ENCODE measurements around the gene SEZ6L. TPM values are rescaled to one million over a fixed set of nuclear protein-coding genes. Genes with fewer than 3 reads are reported as not detected.

SEZ6L gene
- total RNA-seq, 2 experiments from 2014 or later: 0.05 TPM; not detected in 1

GRCh38 chr22:26292667-26292995, 123.4 kb downstream of the SEZ6L start:
- H3K27ac Mint-ChIP-seq: no peak overlapping the region
- TF ChIP-seq CTCF (IDR thresholded peaks at IDR 0.05): no peak
- no peaks in the 10 kb centered on the region for H3K36me3 ChIP-seq (ENCODE audit: insufficient read depth, low read length)
- H3K36me3 Mint-ChIP-seq (ENCODE audit: low read depth): no peaks in the 10 kb centered on the region
- CTCF ChIA-PET: no interaction called here
- H3K4me3 Mint-ChIP-seq: no peak overlapping the region
- no peak for ATAC-seq (ENCODE audit: poor library complexity)
- POLR2A ChIA-PET: no interaction called here
- no peak overlapping the region for H3K4me3 ChIP-seq (ENCODE audit: low read length)
- no peaks in the 10 kb centered on the region for H3K9me3 Mint-ChIP-seq
- H3K27ac ChIP-seq (ENCODE audit: low read depth in 1 of 2, low read length in 2 of 2): no peak overlapping the region
- H3K27me3 Mint-ChIP-seq: peaks cover 18% of the 10 kb centered on the region
- H3K4me1 ChIP-seq (ENCODE audit: insufficient read depth, low read length): peaks cover 12% of the 10 kb centered on the region
- no peak for DNase-seq
- intact Hi-C loops (cut with DNase I, micrococcal nuclease): no loop called here
- H3K27me3 ChIP-seq (ENCODE audit: control insufficient read depth in 1 of 2, insufficient read depth in 2 of 2, low read length in 2 of 2): peaks cover 0 to 2% of the 10 kb centered on the region in 2 experiments
- peaks cover 10% of the 10 kb centered on the region for H3K4me1 Mint-ChIP-seq (ENCODE audit: low read depth)
- H3K9me3 ChIP-seq (ENCODE audit: control insufficient read depth in 1 of 2, insufficient read depth in 1 of 2, low read length in 2 of 2): no peaks in the 10 kb centered on the region

GRCh38 chr22:26295563-26296126, 126.4 kb downstream of the SEZ6L start:
- CTCF ChIA-PET: no interaction called here
- POLR2A ChIA-PET: no interaction called here
- TF ChIP-seq CTCF (IDR thresholded peaks at IDR 0.05): no peak
- H3K9me3 ChIP-seq (ENCODE audit: control insufficient read depth in 1 of 2, insufficient read depth in 1 of 2, low read length in 2 of 2): no peaks in the 10 kb centered on the region
- DNase-seq (no peak), ATAC-seq (ENCODE audit: poor library complexity) (no peak)
- H3K4me1 ChIP-seq (ENCODE audit: insufficient read depth, low read length): peaks cover 12% of the 10 kb centered on the region
- intact Hi-C loops (cut with DNase I, micrococcal nuclease): no loop called here
- H3K4me3 Mint-ChIP-seq: no peak overlapping the region
- H3K9me3 Mint-ChIP-seq: no peaks in the 10 kb centered on the region
- no peaks in the 10 kb centered on the region for H3K36me3 Mint-ChIP-seq (ENCODE audit: low read depth)
- H3K4me3 ChIP-seq (ENCODE audit: low read length): no peak overlapping the region
- no peaks in the 10 kb centered on the region for H3K36me3 ChIP-seq (ENCODE audit: insufficient read depth, low read length)
- H3K27ac ChIP-seq (ENCODE audit: low read depth in 1 of 2, low read length in 2 of 2): no peak overlapping the region
- H3K4me1 Mint-ChIP-seq (ENCODE audit: low read depth): peaks cover 10% of the 10 kb centered on the region
- H3K27ac Mint-ChIP-seq: no peak overlapping the region
- no peaks in the 10 kb centered on the region for H3K27me3 Mint-ChIP-seq
- no peaks in the 10 kb centered on the region for H3K27me3 ChIP-seq (ENCODE audit: control insufficient read depth in 1 of 2, insufficient read depth in 2 of 2, low read length in 2 of 2)

- POLR2A ChIA-PET: no interaction called here
These were observed 129.5 kb downstream of the SEZ6L start for GRCh38 chr22:26298605-26299310.

More at GRCh38 chr22:26298605-26299310, 129.5 kb downstream of the SEZ6L start:
- peaks cover 10% of the 10 kb centered on the region for H3K4me1 Mint-ChIP-seq (ENCODE audit: low read depth)
- no peak overlapping the region for H3K27ac ChIP-seq (ENCODE audit: low read depth in 1 of 2, low read length in 2 of 2)
- H3K27me3 Mint-ChIP-seq: peaks cover 21% of the 10 kb centered on the region
- peaks cover 0 to 5% of the 10 kb centered on the region in 2 experiments for H3K27me3 ChIP-seq (ENCODE audit: control insufficient read depth in 1 of 2, insufficient read depth in 2 of 2, low read length in 2 of 2)
- H3K4me3 ChIP-seq (ENCODE audit: low read length): no peak overlapping the region
- no peaks in the 10 kb centered on the region for H3K36me3 ChIP-seq (ENCODE audit: insufficient read depth, low read length)
- CTCF ChIA-PET: no interaction called here
- ATAC-seq (ENCODE audit: poor library complexity) (no peak), DNase-seq (no peak)
- H3K27ac Mint-ChIP-seq: no peak overlapping the region
- no peaks in the 10 kb centered on the region for H3K9me3 Mint-ChIP-seq
- H3K4me3 Mint-ChIP-seq: no peak overlapping the region
- H3K9me3 ChIP-seq (ENCODE audit: control insufficient read depth in 1 of 2, insufficient read depth in 1 of 2, low read length in 2 of 2): no peaks in the 10 kb centered on the region
- intact Hi-C loops (cut with DNase I, micrococcal nuclease): no loop called here
- H3K4me1 ChIP-seq (ENCODE audit: insufficient read depth, low read length): peaks cover 12% of the 10 kb centered on the region
- TF ChIP-seq CTCF (IDR thresholded peaks at IDR 0.05): no peak
- no peaks in the 10 kb centered on the region for H3K36me3 Mint-ChIP-seq (ENCODE audit: low read depth)

Measured in CD4-positive, alpha-beta T cell (primary cell).